GM23338 (cell line): Measurements from ENCODE around the gene LCMT1. TPM values are rescaled to one million over a fixed set of nuclear protein-coding genes. Genes with fewer than 3 reads are reported as not detected.

Source experiments
- ATAC-seq: fragments of 200-7000 bp; cut with Tn5 transposase; 3 replicates; pipeline ENCODE4 v1.9.1; 2020
- DNase-seq: peaks from one replicate; pipeline ENCODE4 v3.0.0-alpha.2; 2015; ENCODE audit warnings: low spot score
- H2AFZ ChIP-seq: fragments of 200-600 bp; sonication (generic); 2 replicates; pipeline ENCODE4 v1.8.0; 2016; ENCODE audit warnings: antibody characterized with exemption, mild to moderate bottlenecking, moderate library complexity
- H3F3A ChIP-seq: fragments of 200-600 bp; sonication (generic); replicated peaks from 2 replicates; pipeline ENCODE4 v1.8.0; 2017; ENCODE audit warnings: antibody characterized with exemption, mixed run types, low read depth
- H3K27ac ChIP-seq: fragments of 200-600 bp; sonication (generic); 2 replicates; pipeline ENCODE4 v1.6.1; 2016; ENCODE audit warnings: low read depth
- H3K27me3 ChIP-seq: fragments of 200-600 bp; sonication (generic); 2 replicates; pipeline ENCODE4 v1.8.0; 2016; ENCODE audit warnings: mild to moderate bottlenecking, mixed run types, moderate library complexity; ENCODE audit not compliant: insufficient read depth
- H3K36me3 ChIP-seq: fragments of 200-600 bp; sonication (generic); 2 replicates; pipeline ENCODE4 v1.8.0; 2016; ENCODE audit warnings: mild to moderate bottlenecking; ENCODE audit not compliant: insufficient read depth
- H3K4me1 ChIP-seq: fragments of 200-600 bp; sonication (generic); 2 replicates; pipeline ENCODE4 v1.8.0; 2016; ENCODE audit warnings: mild to moderate bottlenecking, moderate library complexity; ENCODE audit not compliant: insufficient read depth
- H3K4me2 ChIP-seq: fragments of 200-600 bp; sonication (generic); 2 replicates; pipeline ENCODE4 v1.7.1; 2017; ENCODE audit warnings: mixed run types
- H3K4me3 ChIP-seq: fragments of 200-600 bp; sonication (generic); 2 replicates; pipeline ENCODE4 v1.6.1; 2016; ENCODE audit warnings: mixed run types
- H3K79me2 ChIP-seq: fragments of 200-600 bp; sonication (generic); replicated peaks from 2 replicates; pipeline ENCODE4 v1.8.0; 2017; ENCODE audit warnings: mild to moderate bottlenecking; ENCODE audit not compliant: insufficient read depth
- H3K9me2 ChIP-seq: fragments of 200-600 bp; sonication (generic); 2 replicates; pipeline ENCODE4 v1.8.0; 2017; ENCODE audit not compliant: insufficient read depth
- H4K20me1 ChIP-seq: fragments of 200-600 bp; sonication (generic); replicated peaks from 2 replicates; pipeline ENCODE4 v1.8.0; 2017; ENCODE audit warnings: mild to moderate bottlenecking; ENCODE audit not compliant: insufficient read depth
- H3K27ac Mint-ChIP-seq: 2 replicates; pipeline ENCODE4 v1.8.0; 2020; ENCODE audit warnings: inconsistent platforms, mild to moderate bottlenecking, moderate library complexity, mixed read lengths
- H3K27me3 Mint-ChIP-seq: 3 replicates; pipeline ENCODE4 v1.8.0; 2022; ENCODE audit warnings: low read depth, mild to moderate bottlenecking, moderate library complexity, mixed read lengths, inconsistent platforms; ENCODE audit not compliant: insufficient read depth, poor library complexity
- H3K36me3 Mint-ChIP-seq: 3 replicates; pipeline ENCODE4 v1.8.0; 2021; ENCODE audit warnings: low read depth, mild to moderate bottlenecking, inconsistent platforms, moderate library complexity, mixed read lengths
- H3K4me1 Mint-ChIP-seq: 3 replicates; pipeline ENCODE4 v1.8.0; 2020; ENCODE audit warnings: mild to moderate bottlenecking, inconsistent platforms, mixed read lengths
- H3K4me3 Mint-ChIP-seq: 3 replicates; pipeline ENCODE4 v1.8.0; 2021; ENCODE audit warnings: moderate library complexity, mild to moderate bottlenecking, inconsistent platforms, mixed read lengths
- H3K9me3 Mint-ChIP-seq: 3 replicates; pipeline ENCODE4 v1.8.0; 2020; ENCODE audit warnings: moderate library complexity, mild to moderate bottlenecking, inconsistent platforms, mixed read lengths
- CREB1 ChIP-seq: fragments of 250-450 bp; sonication (Bioruptor Pico); IDR thresholded peaks from 2 replicates; pipeline ENCODE4 v1.5.0; 2020; ENCODE audit warnings: low read depth, mild to moderate bottlenecking, moderate library complexity
- CTCF ChIP-seq, 2 experiments: fragments of 200-600 bp in 1 of 2; sonication (generic) in 1 of 2; conservative IDR thresholded peaks; 2 replicates each; pipeline versions ENCODE4 v1.5.1 to v1.6.1; 2016 to 2017; ENCODE audit warnings: antibody characterized with exemption in 2 of 2, low read depth in 2 of 2, mild to moderate bottlenecking in 2 of 2, moderate library complexity in 1 of 2
- ETS1 ChIP-seq: IDR thresholded peaks from 2 replicates; pipeline ENCODE4 v1.6.1; 2016; ENCODE audit warnings: antibody characterized with exemption
- EZH2 ChIP-seq: fragments of 200-600 bp; sonication (generic); IDR thresholded peaks from one replicate; pipeline ENCODE4 v1.8.0; 2017; ENCODE audit warnings: antibody characterized with exemption, mild to moderate bottlenecking, low read depth; ENCODE audit not compliant: unreplicated experiment
- EZH2phosphoT487 ChIP-seq: fragments of 200-600 bp; sonication (generic); IDR thresholded peaks from one replicate; pipeline ENCODE4 v1.8.1; 2018; ENCODE audit warnings: antibody characterized with exemption; ENCODE audit not compliant: unreplicated experiment
- JUNB ChIP-seq: IDR thresholded peaks from one replicate; pipeline ENCODE4 v1.6.1; 2016; ENCODE audit warnings: antibody characterized with exemption; ENCODE audit not compliant: unreplicated experiment
- NANOG ChIP-seq: IDR thresholded peaks from 2 replicates; pipeline ENCODE4 v1.6.1; 2016; ENCODE audit warnings: antibody characterized with exemption, borderline replicate concordance
- POLR2AphosphoS5 ChIP-seq: IDR thresholded peaks from 2 replicates; pipeline ENCODE4 v1.6.1; 2016; ENCODE audit warnings: antibody characterized with exemption, low read depth
- REST ChIP-seq: IDR thresholded peaks from one replicate; pipeline ENCODE4 v1.6.1; 2018; ENCODE audit warnings: antibody characterized with exemption; ENCODE audit not compliant: unreplicated experiment
- STAT1 ChIP-seq: IDR thresholded peaks from one replicate; pipeline ENCODE4 v1.6.1; 2016; ENCODE audit warnings: antibody characterized with exemption; ENCODE audit not compliant: unreplicated experiment
- ZNF114 ChIP-seq: fragments of 250-450 bp; sonication (Bioruptor Pico); IDR thresholded peaks from 2 replicates; pipeline ENCODE4 v1.5.0; 2020; ENCODE audit warnings: mild to moderate bottlenecking, moderate library complexity
- ZNF331 ChIP-seq: fragments of 250-450 bp; sonication (Bioruptor Pico); IDR thresholded peaks from 2 replicates; pipeline ENCODE4 v1.5.0; 2020; ENCODE audit warnings: low read depth, mild to moderate bottlenecking, moderate library complexity
- ZNF462 ChIP-seq: fragments of 250-450 bp; sonication (Bioruptor Pico); IDR thresholded peaks from 2 replicates; pipeline ENCODE4 v1.5.0; 2020; ENCODE audit warnings: mild to moderate bottlenecking, moderate library complexity
- polyA plus RNA-seq: library from polyadenylated mRNA; unstranded; fragments of >200 nt; fragmentation: Nextera tagmentation; extraction: Ambion mirVana; gene quantifications from 2 replicates; pipeline ENCODE4 v1.2.1, GENCODE V29; 2016
- total RNA-seq: library from RNA; depleted of rRNA; stranded (reverse); fragments of >200 nt; shearing (Covaris generic); gene quantifications from 2 replicates; pipeline ENCODE4 v1.2.3, GENCODE V29; 2014

Gene LCMT1
- total and polyA plus RNA-seq, 2 experiments from 2014 or later, result 56.2 to 84.6 TPM

GRCh38 chr16:25194273-25194878 lies 82.8 kb downstream of the LCMT1 start:
- ATAC-seq (no peak), DNase-seq (no peak)
- H3K79me2 ChIP-seq, result no peaks in the 10 kb centered on the region
- Mint-ChIP-seq H3K4me3 (no peak overlapping the region), H3K36me3 (no peaks in the 10 kb centered on the region), H3K27me3 (peaks cover 2% of the 10 kb centered on the region), H3K9me3 (no peaks in the 10 kb centered on the region), H3K27ac (no peak overlapping the region), H3K4me1 (no peaks in the 10 kb centered on the region)
- no peaks in the 10 kb centered on the region; the same call in 1 of the 2 replicates for H4K20me1 ChIP-seq
- no peaks in the 10 kb centered on the region for H3K36me3 ChIP-seq
- no peaks in the 10 kb centered on the region for H3K9me2 ChIP-seq
- H2AFZ ChIP-seq, result no peak overlapping the region
- no peak overlapping the region for H3K4me2 ChIP-seq
- no peak overlapping the region for H3K4me3 ChIP-seq
- H3F3A ChIP-seq, result no peaks in the 10 kb centered on the region
- TF ChIP-seq ZNF462 (CRISPR knock-in tag), result no peak
- no peak for TF ChIP-seq CTCF (conservative IDR thresholded peaks at IDR 0.05; ENCODE audit: low read depth in 2 of 2)
- no peak for TF ChIP-seq STAT1
- TF ChIP-seq ETS1, result no peak
- TF ChIP-seq CREB1 (CRISPR knock-in tag), result no peak
- no peak for TF ChIP-seq ZNF114 (CRISPR knock-in tag)
- TF ChIP-seq REST, result no peak
- TF ChIP-seq JUNB, result no peak
- no peak for TF ChIP-seq EZH2phosphoT487
- TF ChIP-seq POLR2AphosphoS5, result no peak
- no peak for TF ChIP-seq EZH2
- no peak for TF ChIP-seq NANOG
- no peak for TF ChIP-seq ZNF331
- H3K4me1 ChIP-seq, result no peaks in the 10 kb centered on the region
- no peaks in the 10 kb centered on the region for H3K27me3 ChIP-seq
- H3K27ac ChIP-seq, result no peak overlapping the region
